K562 treated with DMSO at 1 percent for 24 hours (cell line): ENCODE measurements around the gene ZNF462. TPM values are rescaled to one million over a fixed set of nuclear protein-coding genes. Genes with fewer than 3 reads are reported as not detected.

Experiments
- total RNA-seq: library from RNA; unstranded; fragments of 300-600 nt; gene quantifications from 2 replicates; pipeline ENCODE4 v1.2.3, GENCODE V29; 2022; ENCODE audit warnings: low read depth; ENCODE audit not compliant: insufficient read depth

Gene ZNF462
- not detected in 2 replicates for total RNA-seq

GRCh38 chr9:106862821-106863720 lies at the start of gene ZNF462:
ZNF462 (plus strand) TSS chr9:106863166; CDS start chr9:106923384, 60,218 bp downstream.

